K562 (cell line): ENCODE data around the gene MAPRE2. TPM values are rescaled to one million over a fixed set of nuclear protein-coding genes. Genes with fewer than 3 reads are reported as not detected.

ENCODE experiments used
- ATAC-seq: fragments of 200-7000 bp; cut with Tn5 transposase; 3 replicates; pipeline ENCODE4 v1.9.1; 2020; ENCODE audit warnings: moderate library complexity
- BruUV-seq: library from RNA; stranded (reverse); fragments of 400-500 nt; replicated peaks from 2 replicates; lab custom pipeline; 2021; lab: Mats Ljungman, UMichigan
- CTCF ChIA-PET: fragments of 300-600 bp; formaldehyde crosslinking; extraction: SDS; loops from one replicate; lab custom pipeline; 2021; ENCODE audit warnings: low intra/inter-chr PET ratio; lab: Yijun Ruan, JAX
- POLR2A ChIA-PET: fragments of 300-600, 350-650 bp; sonication (Branson Sonifier 250); formaldehyde crosslinking; extraction: SDS; loops from one replicate; lab custom pipeline; 2021; ENCODE audit warnings: antibody characterized with exemption, inconsistent platforms; lab: Yijun Ruan, JAX
- DNase-seq, 4 experiments: peaks; one replicate each; pipeline versions ENCODE4 v3.0.0 to v3.0.0-alpha.2; 2011 to 2018; ENCODE audit warnings: low spot score in 3 of 4, mixed read lengths in 3 of 4; ENCODE audit errors: extremely low read depth in 1 of 4
- FAIRE-seq: peaks from 2 replicates; lab custom pipeline; 2011; peaks lifted over from hg19 to GRCh38; lab: Jason Lieb, UNC
- H2AFZ ChIP-seq: 2 replicates; pipeline ENCODE4 v1.6.0; 2011; ENCODE audit warnings: low read depth, low read length, control low read depth, inconsistent platforms
- H3K27ac ChIP-seq: fragments of 200-600 bp; 3 replicates; pipeline ENCODE4 v1.8.0; 2011; ENCODE audit warnings: low read depth, mild to moderate bottlenecking, control low read depth, inconsistent platforms, low read length, moderate library complexity, mixed read lengths; ENCODE audit errors: extremely low read depth
- H3K27me3 ChIP-seq, 2 experiments: fragments of 300-600 bp in 1 of 2; 2 replicates in 1 of 2; 3 replicates in 1 of 2; pipeline versions ENCODE4 v1.6.0 to v1.8.0; 2011; ENCODE audit warnings: inconsistent platforms in 2 of 2, low read length in 2 of 2, mild to moderate bottlenecking in 1 of 2, mixed read lengths in 1 of 2, moderate library complexity in 1 of 2; ENCODE audit not compliant: control insufficient read depth in 2 of 2, insufficient read depth in 2 of 2
- H3K36me3 ChIP-seq: fragments of 300-600 bp; 3 replicates; pipeline ENCODE4 v1.8.0; 2011; ENCODE audit warnings: mild to moderate bottlenecking, low read length, inconsistent platforms; ENCODE audit not compliant: control insufficient read depth, insufficient read depth
- H3K4me1 ChIP-seq, 2 experiments: fragments of 200-600 bp in 1 of 2; replicated peaks in 1 of 2; 2 replicates in 1 of 2; 3 replicates in 1 of 2; pipeline versions ENCODE4 v1.5.1 to v1.8.0; 2011; ENCODE audit warnings: inconsistent platforms in 2 of 2, low read length in 2 of 2, mild to moderate bottlenecking in 1 of 2, mixed read lengths in 1 of 2, moderate library complexity in 1 of 2; ENCODE audit not compliant: control insufficient read depth in 2 of 2, insufficient read depth in 2 of 2
- H3K4me2 ChIP-seq: 2 replicates; pipeline ENCODE4 v1.6.1; 2011; ENCODE audit warnings: low read length, control low read depth, inconsistent platforms, mixed read lengths; ENCODE audit not compliant: insufficient read depth
- H3K4me3 ChIP-seq: fragments of 200-600 bp; sonication (generic), shearing (Covaris generic); 2 replicates; pipeline ENCODE4 v1.5.1; 2016; ENCODE audit warnings: control low read depth, inconsistent platforms
- H3K79me2 ChIP-seq: fragments of 200-600 bp; 3 replicates; pipeline ENCODE4 v1.8.0; 2011; ENCODE audit warnings: low read length, inconsistent platforms; ENCODE audit not compliant: control insufficient read depth, insufficient read depth
- H3K9ac ChIP-seq, 2 experiments: 2 replicates each; pipeline versions ENCODE4 v1.6.0 to v1.6.1; 2011; ENCODE audit warnings: low read depth in 2 of 2, low read length in 2 of 2, control low read depth in 1 of 2, inconsistent platforms in 1 of 2, mild to moderate bottlenecking in 1 of 2, mixed read lengths in 1 of 2; ENCODE audit not compliant: insufficient read depth in 1 of 2
- H3K9me1 ChIP-seq: one replicate; pipeline ENCODE4 v1.6.0; 2011; ENCODE audit warnings: inconsistent platforms, mild to moderate bottlenecking, low read length, moderate library complexity; ENCODE audit not compliant: control insufficient read depth, insufficient read depth
- H3K9me3 ChIP-seq: replicated peaks from 2 replicates; pipeline ENCODE4 v1.5.1; 2011; ENCODE audit warnings: low read depth, low read length, inconsistent platforms; ENCODE audit not compliant: control insufficient read depth, insufficient read depth
- H4K20me1 ChIP-seq: replicated peaks from 2 replicates; pipeline ENCODE4 v1.6.1; 2011; ENCODE audit warnings: low read length, inconsistent platforms, mixed read lengths; ENCODE audit not compliant: control insufficient read depth, insufficient read depth
- AFF4 ChIP-seq: sonication (generic); formaldehyde crosslinking; IDR thresholded peaks from 2 replicates; pipeline ENCODE4 v1.8.0; 2023; ENCODE audit warnings: mild to moderate bottlenecking, missing genetic modification reagents
- DDX20 ChIP-seq: fragments of 450-650 bp; IDR thresholded peaks from 2 replicates; pipeline ENCODE4 v1.6.1; 2016; ENCODE audit warnings: missing genetic modification characterization, low read depth, mild to moderate bottlenecking, missing compliant biosample characterization, moderate library complexity
- RFX7 ChIP-seq: fragments of 250-450 bp; sonication (Bioruptor Pico); IDR thresholded peaks from 2 replicates; pipeline ENCODE4 v1.5.1; 2021; ENCODE audit warnings: mild to moderate bottlenecking
- SMAD3 ChIP-seq: fragments of 450-650 bp; formaldehyde crosslinking; conservative IDR thresholded peaks from 2 replicates; pipeline ENCODE4 v1.4.0; 2020; ENCODE audit warnings: mild to moderate bottlenecking
- STAT5B ChIP-seq: fragments of 250-450 bp; sonication (Bioruptor Pico); IDR thresholded peaks from 2 replicates; pipeline ENCODE4 v1.8.0; 2021; ENCODE audit warnings: mild to moderate bottlenecking, inconsistent platforms
- ZNF124 ChIP-seq: sonication (generic); formaldehyde crosslinking; IDR thresholded peaks from 2 replicates; pipeline ENCODE4 v1.8.1; 2022; ENCODE audit warnings: missing genetic modification reagents
- ZNF263 ChIP-seq: sonication (generic); formaldehyde crosslinking; IDR thresholded peaks from 2 replicates; pipeline ENCODE4 v1.8.0; 2022; ENCODE audit warnings: mild to moderate bottlenecking, missing genetic modification reagents, borderline replicate concordance
- WGBS: fragments of 100-300 bp; shearing (Covaris generic); methylation state at CpG from one replicate; pipeline ENCODE4 v1.1.6; 2016; ENCODE audit warnings: low coverage, mixed read lengths; ENCODE audit not compliant: insufficient coverage; ENCODE audit errors: missing lambda C conversion rate; 5-methylcytosine and 5-hydroxymethylcytosine counted together
- in situ Hi-C: fragments of 300-500 bp; cut with MboI; formaldehyde crosslinking; loops from 4 replicates; pipeline ENCODE4 v1.15.0; 2018; ENCODE audit warnings: inconsistent platforms, mixed read lengths
- intact Hi-C: fragments of 100-400 bp; cut with micrococcal nuclease; formaldehyde crosslinking; loops from 2 replicates; pipeline ENCODE4 v1.14.2; 2022
- polyA plus RNA-seq, 8 experiments: library from polyadenylated mRNA; depleted of rRNA in 4 of 8; stranded (reverse) in 5 of 8; unstranded in 3 of 8; fragments of >200 nt; fragmentation: Nextera tagmentation in 2 of 8; fragmentation: Illumina TruSeq in 1 of 8; extraction: Ambion mirVana in 2 of 8; extraction: Trizol in 1 of 8; gene quantifications; 2 replicates each; pipeline versions ENCODE4 v1.2.1 to v1.2.3, GENCODE V29; 2011 to 2014; ENCODE audit warnings: inconsistent platforms in 1 of 8, missing spikeins in 1 of 8
- total RNA-seq, 7 experiments: library from RNA; depleted of rRNA in 6 of 7; stranded (reverse); fragments of >200 nt in 6 of 7; fragmentation: Illumina TruSeq in 2 of 7; extraction: Trizol in 2 of 7; gene quantifications; 2 replicates each; pipeline versions ENCODE4 v1.2.1 to v1.2.3, GENCODE V29; 2011 to 2021; ENCODE audit warnings: low replicate concordance in 1 of 7

The MAPRE2 gene
- total and polyA plus RNA-seq, 9 of the 15 experiments (the other 6 are each of a cell fraction or from before 2014, with no cell fraction given), result 32.3 to 70.7 (median 40.7) TPM

- POLR2A ChIA-PET, result interaction anchor here (0.7 to 1.1 kb wide), 2 partner anchors 12 to 190 kb away, joined by 3 to 5 read pairs; no protein-coding TSS in a partner anchor
- CTCF ChIA-PET, result no interaction called here
- DNase-seq, result no peak
Measured at GRCh38 chr18:34999756-35000289, 41.4 kb upstream of the MAPRE2 start.

More at GRCh38 chr18:34999756-35000289, 41.4 kb upstream of the MAPRE2 start:
- no peak overlapping the region for H3K4me2 ChIP-seq
- no peaks in the 10 kb centered on the region for H4K20me1 ChIP-seq
- H3K4me1 ChIP-seq, result no peaks in the 10 kb centered on the region
- H3K9ac ChIP-seq, result no peak overlapping the region
- WGBS, result 13% methylated on average over 4 of the region's 4 CpGs
- no TSS peak for BruUV-seq
- no peak for FAIRE-seq
- H3K79me2 ChIP-seq, result no peaks in the 10 kb centered on the region
- no peaks in the 10 kb centered on the region for H3K9me1 ChIP-seq
- no peak; the same call in 1 of the 3 replicates for ATAC-seq
- no peak overlapping the region for H2AFZ ChIP-seq
- H3K27me3 ChIP-seq, result peaks cover 4 to 9% of the 10 kb centered on the region in 2 experiments; a peak in 2 of 5 replicates
- in situ Hi-C loops (loop anchor here (10.0 kb wide), 1 partner anchor 145 kb away; no protein-coding TSS in a partner anchor), intact Hi-C loops (loop anchor here (10.0 kb wide), 1 partner anchor 295 kb away; the partner anchor contains the start of gene ZSCAN30)
- no peak overlapping the region for H3K4me3 ChIP-seq
- TF ChIP-seq DDX20 (tag), result no peak
- no peak for TF ChIP-seq AFF4 (CRISPR knock-in tag)
- TF ChIP-seq SMAD3 (CRISPR knock-in tag), result no peak
- TF ChIP-seq STAT5B (CRISPR knock-in tag), result no peak
- no peak for TF ChIP-seq ZNF124 (CRISPR knock-in tag)
- no peak for TF ChIP-seq RFX7 (CRISPR knock-in tag)
- no peak for TF ChIP-seq ZNF263 (CRISPR knock-in tag)
- no peaks in the 10 kb centered on the region for H3K36me3 ChIP-seq
- H3K9me3 ChIP-seq, result no peaks in the 10 kb centered on the region
- no peak overlapping the region for H3K27ac ChIP-seq
